Cerebellar nuclear complex (tissue), 1 donor: Measurements from ENCODE around the gene TRNAU1AP.
"Not testable (repeated sequence)": the region's sequence is repeated elsewhere in the genome, so short reads cannot be mapped to it uniquely, and the experiment has no call there.

Experiments used
- DNase-seq, 2 experiments: peaks; one replicate each; lab custom pipeline; 2025; lab: John Stamatoyannopoulos, UW

Gene TRNAU1AP

DNA sequence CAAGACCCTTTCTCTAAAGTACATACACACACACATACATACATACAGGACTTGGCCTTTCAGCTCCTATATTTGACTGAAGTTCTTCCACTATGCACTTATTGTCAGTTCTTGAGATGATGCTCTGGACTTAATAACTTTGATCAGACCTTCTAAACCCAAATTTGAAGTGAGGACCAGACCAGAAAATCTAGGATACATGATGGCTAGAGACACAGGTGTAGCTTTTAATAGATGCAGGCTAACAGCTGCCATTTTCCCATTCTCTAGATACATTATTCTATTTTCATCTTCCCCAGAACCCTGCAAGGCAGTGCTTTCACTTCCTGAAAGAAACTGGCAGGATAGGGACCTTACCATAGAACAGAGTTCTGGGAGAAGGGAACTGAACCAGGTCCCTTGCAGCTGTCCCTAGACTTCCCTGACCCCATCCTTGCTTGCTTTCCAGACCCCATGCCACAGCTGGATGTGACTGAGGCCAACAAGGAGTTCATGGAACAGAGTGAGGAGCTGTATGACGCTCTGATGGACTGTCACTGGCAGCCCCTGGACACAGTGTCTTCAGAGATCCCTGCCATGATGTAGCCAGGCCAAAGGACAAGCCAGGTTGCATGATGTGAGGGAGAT is 24.3 kb downstream of the TRNAU1AP start:
- no peak for DNase-seq

DNA sequence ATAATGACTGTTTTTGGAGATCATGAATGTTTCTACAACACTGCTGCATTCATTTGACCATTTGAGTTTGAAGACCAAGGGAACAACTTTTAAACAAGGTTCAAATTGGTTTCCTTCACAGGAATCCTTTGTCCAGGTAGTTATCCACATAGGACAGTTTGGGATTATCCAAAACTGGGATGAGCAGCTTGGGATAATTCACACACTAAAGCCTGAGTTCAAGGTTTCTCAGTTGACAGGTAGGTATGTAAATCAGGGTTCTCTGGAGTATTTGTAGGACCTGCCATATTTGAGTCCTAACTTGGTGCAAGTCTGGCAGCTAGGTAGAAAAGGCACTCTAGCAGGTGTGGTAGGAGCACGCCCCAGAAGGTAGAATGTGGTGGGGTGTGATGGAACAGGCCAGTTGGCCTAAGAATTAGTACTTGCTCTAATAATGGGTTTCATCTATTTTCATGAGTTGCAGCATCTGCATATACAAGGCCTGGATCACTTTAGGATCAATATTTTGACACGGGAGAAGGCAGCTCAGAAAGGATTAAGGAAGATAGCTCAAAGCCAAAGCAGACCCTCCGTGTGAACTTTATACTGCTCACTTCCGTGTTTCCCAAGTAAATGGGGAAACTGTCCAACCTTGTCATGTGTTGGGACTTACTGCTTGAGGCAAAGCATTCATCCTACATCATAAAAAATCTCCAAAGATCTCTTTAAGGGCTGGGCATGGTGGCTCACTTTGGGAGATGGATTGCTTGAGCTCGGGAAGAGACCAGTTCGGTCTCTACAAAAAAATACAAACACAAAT is 25.1 kb downstream of the TRNAU1AP start:
- no peak for DNase-seq

DNA sequence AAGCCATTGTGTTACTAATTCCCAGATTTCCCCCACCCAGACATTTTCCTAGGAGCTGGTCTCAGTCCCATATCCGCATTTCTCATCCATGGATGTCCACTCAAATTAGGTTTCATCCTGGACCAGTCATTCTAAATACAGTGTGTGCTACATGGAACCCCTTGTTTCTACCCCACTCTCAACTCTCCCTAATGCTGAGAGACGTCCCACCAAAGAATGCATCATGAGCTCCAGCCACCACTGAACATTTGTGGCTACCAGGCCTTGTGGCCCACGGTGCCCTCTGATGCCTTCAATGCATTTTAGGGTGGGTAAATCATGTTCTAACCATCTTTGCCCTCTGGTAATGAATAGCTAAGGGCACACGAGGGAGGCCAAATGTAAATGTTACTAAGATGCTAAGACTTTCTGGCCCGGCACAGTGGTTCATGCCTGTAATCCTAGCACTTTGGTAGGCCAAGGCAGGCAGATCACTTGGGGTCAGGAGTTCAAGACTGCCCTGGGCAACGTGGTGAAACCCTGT is 25.9 kb downstream of the TRNAU1AP start:
- no peak for DNase-seq

DNA sequence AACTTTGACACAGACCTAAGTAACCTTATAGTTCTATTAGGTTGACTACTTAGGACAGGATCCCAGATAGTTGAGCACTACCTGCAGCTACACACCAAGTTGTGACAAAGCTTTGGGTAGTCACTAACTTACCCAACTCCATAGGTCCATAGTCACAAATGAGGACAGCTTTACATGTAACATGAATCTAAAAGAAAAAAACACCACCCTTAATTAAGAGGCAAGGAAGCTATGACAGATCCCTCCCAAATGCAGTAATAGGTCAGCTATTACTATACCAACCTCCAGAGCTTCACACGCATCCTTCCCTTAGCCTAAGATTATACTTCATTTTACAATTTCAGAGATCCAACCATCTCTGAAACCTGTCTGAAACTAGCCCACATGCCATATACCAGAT is 26.5 kb downstream of the TRNAU1AP start:
- no peak for DNase-seq

DNA sequence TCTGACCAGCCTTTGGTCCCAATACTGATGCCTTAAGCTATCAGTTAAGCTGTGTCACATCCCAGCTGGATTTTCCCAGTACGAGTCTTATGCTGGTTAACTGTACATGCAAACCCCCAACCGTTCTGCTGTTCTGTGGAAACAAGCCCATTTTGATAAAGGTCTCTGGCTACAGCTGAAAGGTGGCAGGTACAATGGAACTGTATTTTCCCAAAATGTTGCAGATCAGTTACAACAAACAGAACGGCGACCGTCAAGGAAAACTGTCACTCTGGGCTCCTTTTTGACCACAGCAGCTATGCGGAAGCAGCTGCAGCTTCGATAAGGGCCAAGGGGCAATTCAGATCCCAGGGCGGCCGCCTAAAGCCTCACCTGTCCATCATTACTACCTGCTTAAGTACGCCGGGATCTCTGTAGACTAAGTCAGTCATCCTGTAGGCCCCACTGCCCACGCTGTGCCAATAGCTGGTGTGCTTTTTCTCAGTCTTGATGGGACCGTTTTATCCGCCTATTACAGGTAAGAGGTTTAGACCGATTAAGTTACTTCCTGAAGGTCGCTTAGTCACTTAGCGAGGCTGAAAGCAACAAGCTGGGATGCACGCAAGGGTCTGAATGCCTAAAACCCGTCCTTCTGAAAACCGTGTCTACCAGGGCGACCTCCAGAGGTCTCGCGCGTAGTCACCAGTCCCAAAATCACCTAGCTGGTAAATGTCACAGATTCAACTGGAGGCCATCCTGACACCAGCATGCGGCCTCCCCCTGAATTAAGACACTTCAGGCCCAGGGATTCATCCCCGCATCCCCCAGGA is 28.0 kb downstream of the TRNAU1AP start:
- DNase-seq, result peak in 1 of 2 experiments; percentile 33

DNA sequence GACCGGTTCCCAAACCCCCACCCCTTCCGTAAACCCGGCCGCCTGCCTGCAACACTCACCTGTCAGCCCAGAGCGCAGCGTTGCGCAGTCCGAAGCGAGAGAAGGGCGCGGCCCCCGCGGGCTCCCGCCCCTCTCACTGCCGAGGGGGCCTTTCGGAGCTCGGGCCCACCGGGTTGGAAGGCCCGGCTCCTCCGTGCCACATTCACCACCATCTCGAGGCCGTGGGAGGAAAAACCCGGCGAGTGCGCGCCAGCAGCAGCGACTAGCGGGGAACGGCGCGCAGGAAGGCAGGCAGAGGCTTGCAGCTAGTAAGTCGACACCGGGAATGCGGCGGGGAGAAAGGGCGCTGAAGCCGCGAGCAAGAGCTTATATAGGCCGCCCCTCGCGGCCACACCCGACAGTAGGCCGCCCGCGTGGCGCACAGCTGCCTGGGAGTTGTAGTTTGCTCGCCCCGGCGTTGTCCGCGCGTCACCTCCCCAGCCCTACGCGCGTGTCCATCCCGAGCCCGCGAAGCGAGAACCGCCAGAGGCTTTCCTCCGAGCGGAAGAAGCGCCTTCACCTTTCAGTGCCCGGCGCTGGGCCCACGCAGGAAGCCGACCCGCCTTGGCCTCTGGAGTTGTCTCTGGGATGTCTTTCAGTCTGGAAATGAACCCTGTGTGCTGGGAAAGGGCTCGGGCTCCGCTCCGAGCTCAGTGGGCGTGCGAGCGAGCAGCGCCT is 28.8 kb downstream of the TRNAU1AP start:
- DNase-seq, result peak; percentile 75 to 81

DNA sequence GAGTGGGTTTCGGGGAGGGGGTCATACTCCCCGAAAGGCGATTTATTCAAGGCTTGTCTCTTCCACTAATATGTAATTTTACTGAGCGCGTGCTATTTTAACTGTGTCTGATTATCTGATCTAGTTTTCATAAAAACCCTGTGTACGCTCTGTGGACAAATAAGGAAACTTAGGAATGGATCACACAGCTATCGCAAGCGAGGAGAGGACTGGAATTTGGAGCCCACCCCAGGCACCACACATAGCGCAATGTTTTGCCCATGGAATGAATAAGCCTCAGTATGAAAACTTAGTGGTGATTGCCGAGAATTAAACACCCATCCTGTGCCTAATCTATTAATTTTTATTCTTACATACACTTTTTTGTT is 29.3 kb downstream of the TRNAU1AP start:
- DNase-seq, result no peak

DNA sequence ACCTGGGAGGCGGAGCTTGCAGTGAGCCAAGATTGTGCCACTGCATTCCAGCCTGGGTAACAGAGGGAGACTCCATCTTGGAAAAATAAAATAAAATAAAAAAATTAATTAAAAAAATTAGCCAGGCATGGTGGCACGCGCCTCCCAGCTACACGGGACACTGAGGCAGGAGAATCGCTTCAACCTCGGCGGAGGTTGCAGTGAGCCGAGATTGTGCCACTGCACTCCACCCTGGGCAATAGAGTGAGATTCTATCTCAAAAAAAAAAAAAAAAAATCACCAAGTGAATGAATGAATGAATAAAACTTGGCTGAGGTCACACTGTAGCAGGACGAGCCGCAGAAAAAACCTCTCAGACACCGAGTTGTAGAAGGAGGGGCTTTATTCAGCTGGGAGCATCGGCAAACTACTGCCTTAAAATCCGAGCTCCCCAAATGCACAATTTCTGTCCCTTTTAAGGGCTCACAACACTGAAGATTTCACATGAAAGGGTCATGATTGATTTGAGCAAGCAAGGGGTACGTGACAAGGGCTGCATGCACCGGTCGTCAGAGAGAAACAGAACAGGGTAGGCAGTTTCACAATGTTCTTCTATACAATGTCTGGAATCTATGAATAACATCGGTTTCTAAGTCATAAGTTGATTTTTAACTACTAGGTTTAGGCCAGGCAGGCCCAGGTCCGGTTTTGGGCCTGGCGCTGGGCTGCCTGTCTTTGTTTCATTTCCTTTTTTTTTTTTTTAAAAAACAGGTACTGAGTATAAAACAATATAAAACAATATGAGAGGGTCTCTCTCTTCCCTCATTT is 33.9 kb downstream of the TRNAU1AP start:
- not testable (repeated sequence) for DNase-seq

DNA sequence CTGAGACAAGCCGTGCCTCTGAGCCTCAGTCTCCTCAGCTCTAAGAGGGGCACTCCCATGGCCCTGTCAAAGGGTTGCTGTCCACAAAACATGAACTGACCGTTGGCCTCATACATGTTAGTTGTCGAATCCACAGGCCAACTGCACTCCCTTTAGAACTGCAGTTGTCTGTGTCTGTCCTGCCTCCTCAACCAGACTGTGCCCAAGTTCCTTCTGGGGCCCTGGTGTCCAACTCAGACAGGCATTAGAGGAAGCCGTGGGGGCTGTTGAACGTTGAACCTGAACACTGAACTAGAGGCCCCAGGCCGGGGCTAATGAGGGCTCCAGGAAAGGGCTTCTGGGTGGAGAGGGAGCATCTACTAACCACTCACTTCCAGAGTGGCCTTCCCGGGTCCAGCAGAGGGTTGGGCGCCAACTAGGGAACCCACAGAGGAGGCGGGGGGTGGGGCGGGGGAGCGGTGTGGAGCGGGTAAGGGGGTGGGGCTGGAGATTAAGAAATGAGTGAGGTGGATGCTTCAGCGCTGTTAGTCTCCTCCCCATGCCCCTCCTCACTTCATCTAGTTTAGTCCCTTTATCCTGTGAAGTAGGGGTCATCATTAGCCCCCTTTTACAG is 38.9 kb downstream of the TRNAU1AP start, which contains the start of gene RAB42:
RAB42 (plus strand) TSS at position 558 of the 613 bp plus-strand sequence. CDS start 247 bp downstream, outside the sequence.
- no peak for DNase-seq

DNA sequence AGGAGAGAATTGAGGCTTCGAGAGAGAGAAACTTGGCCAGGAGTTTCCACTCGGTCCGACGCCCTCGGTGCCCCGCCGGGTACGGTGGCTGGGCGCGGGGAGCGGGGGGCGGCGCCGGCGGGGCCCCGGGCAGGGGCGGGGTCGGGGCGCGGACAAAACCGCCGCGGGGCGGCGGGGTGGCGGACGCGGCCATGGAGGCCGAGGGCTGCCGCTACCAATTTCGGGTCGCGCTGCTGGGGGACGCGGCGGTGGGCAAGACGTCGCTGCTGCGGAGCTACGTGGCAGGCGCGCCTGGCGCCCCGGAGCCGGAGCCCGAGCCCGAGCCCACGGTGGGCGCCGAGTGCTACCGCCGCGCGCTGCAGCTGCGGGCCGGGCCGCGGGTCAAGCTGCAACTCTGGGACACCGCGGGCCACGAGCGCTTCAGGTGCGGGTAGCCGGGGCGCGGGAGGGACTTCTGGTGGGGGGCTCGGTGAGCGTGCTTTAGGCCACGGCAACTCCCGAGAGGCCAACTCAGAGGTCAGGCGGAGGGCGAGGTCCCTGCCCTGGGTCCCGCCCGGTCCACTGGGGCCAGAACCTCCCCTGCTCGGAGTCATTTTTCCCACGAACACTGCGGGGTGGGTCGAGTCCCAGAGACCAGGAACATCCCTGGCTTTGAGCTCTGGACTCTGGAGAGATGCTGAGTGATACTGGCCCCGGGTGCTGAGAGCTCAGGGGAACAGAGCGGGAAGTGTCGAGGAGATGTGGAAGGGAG is 39.6 kb downstream of the TRNAU1AP start:
- no peak for DNase-seq

DNA sequence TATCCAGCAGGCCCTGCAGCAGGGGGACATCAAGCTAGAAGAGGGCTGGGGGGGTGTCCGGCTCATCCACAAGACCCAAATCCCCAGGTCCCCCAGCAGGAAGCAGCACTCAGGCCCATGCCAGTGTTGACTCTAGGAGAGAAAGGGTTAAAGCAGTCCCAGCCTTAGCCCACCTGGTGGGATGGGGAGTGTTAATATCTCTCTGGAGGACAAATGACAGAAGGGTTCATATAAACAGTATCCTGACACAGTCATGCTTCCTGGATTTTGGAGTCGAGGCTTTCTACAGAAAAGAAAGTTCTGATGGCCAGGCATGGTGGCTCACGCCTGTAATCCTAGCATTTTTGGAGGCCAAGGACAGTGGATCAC is 41.1 kb downstream of the TRNAU1AP start:
- not testable (repeated sequence) for DNase-seq

DNA sequence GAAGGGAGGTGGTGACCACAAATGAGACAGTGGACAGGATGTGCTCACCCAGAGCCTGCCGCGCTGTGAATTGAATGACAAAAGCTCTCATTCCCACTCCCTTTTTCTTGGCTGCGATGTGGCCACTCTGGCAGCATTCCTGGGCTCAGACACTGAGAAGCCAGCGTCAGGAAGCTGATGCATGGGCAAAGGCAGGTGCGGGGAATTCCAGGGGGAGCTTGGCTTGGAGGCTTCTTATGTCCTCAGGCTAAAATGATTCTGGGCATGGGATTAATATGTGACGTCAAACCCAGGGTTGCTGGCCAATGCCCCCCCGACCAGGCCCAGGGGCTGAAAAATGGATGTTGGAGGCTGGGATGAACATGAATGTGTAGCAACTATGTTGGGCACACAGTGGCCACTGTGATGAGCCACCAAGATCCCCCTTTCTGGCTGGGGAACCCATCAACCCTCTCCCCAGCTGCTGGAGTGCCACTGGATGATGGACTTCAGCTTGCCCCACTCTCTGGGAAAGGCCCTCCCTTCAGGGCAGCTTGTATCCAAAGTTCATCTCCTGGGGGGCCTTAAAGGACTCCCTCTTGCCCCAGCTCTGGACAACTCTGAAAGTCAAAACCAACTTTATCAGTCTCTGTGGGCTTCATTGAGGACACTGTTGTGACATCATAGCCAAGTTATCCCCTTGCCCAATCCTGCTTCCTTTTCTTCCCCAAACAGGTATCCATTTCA is 42.0 kb downstream of the TRNAU1AP start:
- not testable (repeated sequence) for DNase-seq

DNA sequence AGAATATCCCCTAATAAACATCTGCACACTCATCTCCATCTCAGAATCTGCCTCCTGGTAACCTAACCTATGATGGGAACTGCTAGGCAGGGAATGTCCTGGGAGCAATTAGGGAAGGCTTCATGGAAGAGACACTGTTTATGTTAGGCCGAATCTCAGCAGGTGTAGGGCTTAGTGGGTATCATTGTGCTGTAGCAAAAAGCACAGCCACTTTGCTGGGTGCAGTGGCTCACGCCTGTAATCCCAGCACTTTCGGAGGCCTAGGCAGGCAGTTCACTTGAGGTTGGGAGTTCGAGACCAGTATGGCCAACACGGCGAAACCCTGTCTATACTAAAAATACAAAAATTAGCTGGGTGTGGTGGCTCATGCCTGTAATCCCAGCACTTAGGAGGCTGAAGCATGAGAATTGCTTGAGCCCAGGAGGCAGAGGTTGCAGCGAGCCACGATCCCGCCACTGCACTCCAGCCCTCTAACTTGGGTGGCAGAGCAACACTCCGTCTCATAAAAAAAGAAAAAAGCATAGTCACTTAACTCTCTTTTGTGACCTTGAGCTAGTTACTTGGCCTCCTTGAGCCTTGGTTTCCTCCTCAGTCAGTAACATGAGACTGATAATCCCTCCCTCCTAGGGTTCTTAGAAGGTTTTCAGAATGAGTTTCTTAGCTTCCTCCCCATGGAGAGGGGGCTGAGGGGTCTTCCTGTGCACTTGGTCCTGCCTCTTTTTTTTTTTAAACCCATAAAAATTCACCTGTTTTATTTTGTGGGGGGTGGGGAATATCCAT is 42.7 kb downstream of the TRNAU1AP start:
- DNase-seq, result no peak

DNA sequence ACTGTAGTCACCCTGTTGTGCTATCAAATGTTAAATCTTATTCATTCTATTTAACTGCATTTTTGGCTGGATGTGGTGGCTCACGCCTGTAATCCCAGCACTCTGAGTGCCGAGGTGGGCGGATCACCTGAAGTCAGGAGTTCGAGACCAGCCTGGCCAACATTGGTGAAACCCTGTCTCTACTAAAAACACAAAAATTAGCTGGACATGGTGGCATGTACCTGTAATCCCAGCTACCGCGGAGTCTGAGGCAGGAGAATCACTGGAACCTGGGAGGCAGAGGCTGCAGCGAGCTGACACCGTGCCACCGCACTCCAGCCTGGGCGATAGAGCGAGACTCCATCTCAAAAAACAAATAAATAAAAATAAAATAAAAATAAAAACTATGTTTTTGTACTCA is 43.4 kb downstream of the TRNAU1AP start:
- DNase-seq, result not testable (repeated sequence)

DNA sequence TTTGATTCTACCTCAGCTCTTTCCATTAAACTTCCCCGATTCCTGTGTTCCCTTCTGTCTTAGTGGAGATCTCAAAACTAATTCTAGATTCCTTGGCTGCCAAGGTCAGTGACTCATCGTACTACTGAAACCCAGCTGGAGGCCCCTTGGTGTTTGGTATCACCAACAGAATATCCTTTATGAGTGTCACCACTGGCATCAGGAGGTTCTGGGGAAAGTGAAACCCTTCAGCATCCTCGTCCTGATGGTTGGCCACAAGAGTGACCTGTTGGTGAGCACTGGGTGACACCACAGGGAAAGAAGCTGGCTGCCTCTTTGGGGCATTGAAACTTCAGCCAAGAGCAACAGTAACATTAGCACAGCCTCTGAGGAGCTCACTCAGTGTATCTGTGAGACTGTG is 48.8 kb downstream of the TRNAU1AP start:
- DNase-seq, result no peak

DNA sequence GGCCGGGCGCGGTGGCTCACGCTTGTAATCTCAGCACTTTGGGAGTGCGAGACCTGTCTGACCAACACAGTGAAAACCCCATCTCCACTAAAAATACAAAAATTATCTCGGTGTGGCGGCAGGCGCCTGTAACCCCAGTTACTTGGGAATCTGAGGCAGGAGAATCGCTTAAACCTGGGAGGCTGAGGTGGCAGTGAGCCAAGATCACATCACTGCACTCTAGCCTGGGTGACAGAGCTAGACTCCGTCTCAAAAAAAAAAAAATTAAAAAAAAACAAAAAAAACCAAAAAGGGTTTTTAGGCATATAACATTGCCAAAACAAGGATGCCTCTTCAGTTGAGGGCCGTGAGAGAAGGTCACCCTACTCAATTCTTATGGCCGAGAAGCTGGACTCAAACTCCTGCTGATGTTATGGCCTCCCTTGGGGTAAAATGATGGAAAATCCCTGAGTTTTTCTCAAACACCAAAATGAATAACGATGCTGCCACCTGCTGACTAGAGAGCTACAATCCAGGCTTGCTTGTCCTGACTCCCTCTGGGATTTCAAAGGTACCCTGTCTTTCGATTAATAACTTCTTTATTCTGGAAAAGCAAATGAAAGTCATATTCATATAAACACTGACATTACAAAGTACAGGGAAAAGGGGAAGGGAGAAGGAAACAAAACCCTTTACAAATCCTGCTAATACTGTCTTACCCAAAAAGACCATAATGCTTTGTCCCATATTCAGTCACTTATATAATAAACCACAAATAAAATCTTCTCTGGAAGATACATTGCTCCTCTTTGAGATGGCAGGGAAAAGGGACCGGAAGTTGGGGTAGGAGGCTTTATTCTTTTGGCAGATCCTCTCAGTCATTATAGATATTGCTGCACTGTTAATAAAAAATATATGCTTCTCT is 49.9 kb downstream of the TRNAU1AP start:
- peak in 1 of 2 experiments; percentile 10 for DNase-seq

DNA sequence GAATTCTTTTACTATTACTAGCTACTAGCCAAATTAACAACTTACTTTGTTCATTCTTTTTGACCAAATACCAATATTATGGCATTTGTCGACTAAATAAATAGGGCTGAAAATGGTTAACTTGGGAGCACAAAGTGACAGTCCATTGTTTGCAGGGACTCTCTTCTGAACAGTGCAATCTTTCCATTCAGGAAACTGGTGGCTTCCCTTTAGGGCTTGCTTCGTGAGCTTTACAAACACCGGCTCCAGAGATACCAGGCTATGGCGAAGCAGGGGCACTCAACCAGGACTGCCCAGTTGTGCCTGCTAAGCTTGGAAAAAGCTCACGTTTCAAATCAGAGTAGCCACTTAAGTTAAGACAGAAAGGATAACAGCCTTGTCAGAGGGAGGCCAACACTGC is 51.5 kb downstream of the TRNAU1AP start:
- DNase-seq, result no peak
